HCT116 (cell line): Measurements from ENCODE around the gene GPR68. TPM values are rescaled to one million over a fixed set of nuclear protein-coding genes. Genes with fewer than 3 reads are reported as not detected.

Experiments
- ATAC-seq: fragments of 200-7000 bp; cut with Tn5 transposase; 2 replicates; pipeline ENCODE4 v1.9.1; 2020; ENCODE audit warnings: mild to moderate bottlenecking, moderate library complexity
- BruUV-seq: library from RNA; stranded (reverse); fragments of 400-500 nt; replicated peaks from 2 replicates; lab custom pipeline; 2021; lab: Mats Ljungman, UMichigan
- CTCF ChIA-PET: fragments of 300-600 bp; sonication (Branson Sonifier 250); formaldehyde crosslinking; loops from one replicate; lab custom pipeline; 2021; ENCODE audit warnings: antibody characterized with exemption; lab: Charles Lee
- POLR2A ChIA-PET: fragments of 300-600, 350-600 bp; sonication (Branson Sonifier 250); formaldehyde crosslinking; loops from one replicate; lab custom pipeline; 2021; ENCODE audit warnings: antibody characterized with exemption; lab: Charles Lee
- RAD21 ChIA-PET, 2 experiments: fragments of 300-600 bp; sonication (Branson Sonifier 250); formaldehyde crosslinking; loops; one replicate each; lab custom pipeline; 2023; ENCODE audit warnings: low total read pairs in 2 of 2; ENCODE audit not compliant: uncharacterized antibody in 2 of 2, unreplicated experiment in 2 of 2, low non-redundant PET in 1 of 2; lab: Charles Lee
- DNase-seq: peaks from one replicate; pipeline ENCODE4 v3.0.0-alpha.2; 2010; ENCODE audit warnings: low read depth, low spot score
- H2AFZ ChIP-seq: fragments of 200-600 bp; shearing (Covaris generic), sonication (generic); 2 replicates; pipeline ENCODE4 v1.6.1; 2017; ENCODE audit warnings: low read depth, mixed run types, mixed read lengths, antibody characterized with exemption, low read length; ENCODE audit not compliant: poor library complexity, severe bottlenecking
- H3K27ac ChIP-seq: 2 replicates; pipeline ENCODE4 v1.5.1; 2012; ENCODE audit warnings: low read depth, low read length
- H3K27me3 ChIP-seq: fragments of 200-600 bp; sonication (generic); 2 replicates; pipeline ENCODE4 v1.6.1; 2016; ENCODE audit warnings: mixed run types, low read length, mixed read lengths; ENCODE audit not compliant: insufficient read depth
- H3K36me3 ChIP-seq, 2 experiments: fragments of 200-500 bp in 1 of 2; fragments of 200-600 bp in 1 of 2; sonication (Bioruptor generic) in 1 of 2; sonication (generic) in 1 of 2; 2 replicates each; pipeline versions ENCODE4 v1.5.1 to v1.6.1; 2014 to 2016; ENCODE audit warnings: low read length in 2 of 2, inconsistent platforms in 1 of 2, mixed read lengths in 1 of 2, mixed run types in 1 of 2; ENCODE audit not compliant: insufficient read depth in 2 of 2, control insufficient read depth in 1 of 2
- H3K4me1 ChIP-seq, 2 experiments: fragments of 200-600 bp in 1 of 2; sonication (generic) in 1 of 2; 2 replicates each; pipeline versions ENCODE4 v1.5.1 to v1.6.1; 2012 to 2017; ENCODE audit warnings: low read length in 2 of 2, inconsistent platforms in 1 of 2, mild to moderate bottlenecking in 1 of 2, mixed read lengths in 1 of 2, mixed run types in 1 of 2, moderate library complexity in 1 of 2; ENCODE audit not compliant: insufficient read depth in 2 of 2, control insufficient read depth in 1 of 2
- H3K4me2 ChIP-seq: fragments of 200-600 bp; sonication (generic); 2 replicates; pipeline ENCODE4 v1.6.1; 2017; ENCODE audit warnings: mixed run types, low read length, mixed read lengths
- H3K4me3 ChIP-seq, 2 experiments: fragments of 200-600 bp in 1 of 2; sonication (generic) in 1 of 2; replicated peaks in 1 of 2; 2 replicates each; pipeline ENCODE4 v1.5.1; 2011 to 2016; ENCODE audit warnings: low read length in 2 of 2, control low read depth in 1 of 2, low read depth in 1 of 2, mild to moderate bottlenecking in 1 of 2, mixed read lengths in 1 of 2, mixed run types in 1 of 2
- H3K79me2 ChIP-seq: fragments of 200-600 bp; sonication (generic); 2 replicates; pipeline ENCODE4 v1.6.1; 2017; ENCODE audit warnings: mild to moderate bottlenecking, mixed run types, low read length, moderate library complexity, mixed read lengths; ENCODE audit not compliant: insufficient read depth
- H3K9ac ChIP-seq: fragments of 200-600 bp; sonication (generic); 2 replicates; pipeline ENCODE4 v1.6.1; 2016; ENCODE audit warnings: low read length, mixed read lengths
- H3K9me2 ChIP-seq: fragments of 200-600 bp; sonication (generic), shearing (Covaris generic); 2 replicates; pipeline ENCODE4 v1.6.1; 2017; ENCODE audit warnings: mixed run types, mild to moderate bottlenecking, moderate library complexity; ENCODE audit not compliant: insufficient read depth
- H3K9me3 ChIP-seq, 2 experiments: fragments of 200-500 bp in 1 of 2; fragments of 200-600 bp in 1 of 2; sonication (Bioruptor generic) in 1 of 2; sonication (generic) in 1 of 2; 2 replicates each; pipeline ENCODE4 v1.6.1; 2014 to 2017; ENCODE audit warnings: low read length in 2 of 2, mixed read lengths in 2 of 2, inconsistent platforms in 1 of 2, low read depth in 1 of 2, mild to moderate bottlenecking in 1 of 2, mixed run types in 1 of 2, moderate library complexity in 1 of 2; ENCODE audit not compliant: control insufficient read depth in 1 of 2, insufficient read depth in 1 of 2
- H4K20me1 ChIP-seq: fragments of 200-600 bp; sonication (generic), shearing (Covaris generic); 2 replicates; pipeline ENCODE4 v1.6.1; 2017; ENCODE audit warnings: mixed run types, mild to moderate bottlenecking, moderate library complexity; ENCODE audit not compliant: insufficient read depth
- CEBPB ChIP-seq: IDR thresholded peaks from 2 replicates; pipeline ENCODE4 v1.6.1; 2012; ENCODE audit warnings: low read depth
- REST ChIP-seq: IDR thresholded peaks from 2 replicates; pipeline ENCODE4 v1.6.1; 2012; ENCODE audit warnings: low read depth
- SIN3A ChIP-seq: IDR thresholded peaks from 2 replicates; pipeline ENCODE4 v1.6.1; 2012; ENCODE audit warnings: low read depth
- SRF ChIP-seq: IDR thresholded peaks from 2 replicates; pipeline ENCODE4 v1.6.1; 2012; ENCODE audit warnings: low read depth
- intact Hi-C: fragments of 100-400 bp; cut with micrococcal nuclease; formaldehyde crosslinking; loops from 2 replicates; pipeline ENCODE4 v1.10.0; 2022
- total RNA-seq: library from RNA; stranded (reverse); gene quantifications from one replicate; pipeline ENCODE4 v1.2.1, GENCODE V29; 2021; ENCODE audit not compliant: unreplicated experiment

Gene GPR68
- total RNA-seq, 1 experiment from 2014 or later = not detected

GRCh38 chr14:91232052-91232451 lies 12.5 kb downstream of the GPR68 start:
- Histone ChIP-seq H3K9me2 (no peaks in the 10 kb centered on the region), H2AFZ (no peak overlapping the region), H3K9ac (no peak overlapping the region), H3K36me3 (no peaks in the 10 kb centered on the region), H3K27me3 (no peaks in the 10 kb centered on the region), H3K4me2 (no peak overlapping the region), H3K4me1 (no peaks in the 10 kb centered on the region), H3K27ac (no peak overlapping the region), H3K4me3 (no peak overlapping the region), H3K79me2 (no peaks in the 10 kb centered on the region), H4K20me1 (no peaks in the 10 kb centered on the region), H3K9me3 (no peaks in the 10 kb centered on the region)
- ATAC-seq (no peak), DNase-seq (no peak)
- CTCF ChIA-PET = no interaction called here
- intact Hi-C loops = no loop called here
- TF ChIP-seq SRF (no peak), SIN3A (no peak)
- BruUV-seq = no TSS peak
- RAD21 ChIA-PET = no interaction called here
- POLR2A ChIA-PET = no interaction called here

- no peaks in the 10 kb centered on the region for H4K20me1 ChIP-seq
- no peaks in the 10 kb centered on the region for H3K9me3 ChIP-seq
- intact Hi-C loops = no loop called here
- H3K9ac ChIP-seq = no peak overlapping the region
- no peak overlapping the region for H2AFZ ChIP-seq
- RAD21 ChIA-PET = no interaction called here
- no peaks in the 10 kb centered on the region for H3K36me3 ChIP-seq
- DNase-seq (no peak), ATAC-seq (no peak)
- no peak overlapping the region for H3K4me3 ChIP-seq
- no peaks in the 10 kb centered on the region for H3K79me2 ChIP-seq
- no TSS peak for BruUV-seq
- no peak overlapping the region for H3K27ac ChIP-seq
- CTCF ChIA-PET = no interaction called here
- no peaks in the 10 kb centered on the region for H3K27me3 ChIP-seq
- TF ChIP-seq SRF (no peak), CEBPB (no peak), REST (no peak)
- TF ChIP-seq, all 23 proteins: peak for 0
- Histone ChIP-seq H3K9me2 (no peaks in the 10 kb centered on the region), H3K4me1 (no peaks in the 10 kb centered on the region), H3K4me2 (no peak overlapping the region)
- POLR2A ChIA-PET = no interaction called here
These were observed 13.1 kb downstream of the GPR68 start for GRCh38 chr14:91231446-91231845.
